Uterus (tissue), 2 donors: ENCODE measurements around the gene SLC16A1.

Experiments used
- CTCF ChIP-seq, 4 experiments: fragments of 200-600 bp in 2 of 4; fragments of 450-650 bp in 2 of 4; sonication (generic) in 2 of 4; IDR thresholded peaks; one replicate each; pipeline ENCODE4 v1.5.1; 2016 to 2019; ENCODE audit warnings: antibody characterized with exemption in 4 of 4, mild to moderate bottlenecking in 2 of 4, moderate library complexity in 1 of 4
- POLR2A ChIP-seq, 2 donors: fragments of 450-650 bp; IDR thresholded peaks; one replicate each; pipeline ENCODE4 v1.6.1; 2016; ENCODE audit warnings: antibody characterized with exemption in 2 of 2, mild to moderate bottlenecking in 1 of 2, moderate library complexity in 1 of 2

- no peak for TF ChIP-seq POLR2A (IDR thresholded peaks at IDR 0.05)
- no peak for TF ChIP-seq CTCF (IDR thresholded peaks at IDR 0.05)
Observed at GRCh38 chr1:112982853-112983536, 27.0 kb upstream of the SLC16A1 start.
